GM18511 (cell line): ENCODE measurements around the gene NDUFA8.

Experiments used
- ATAC-seq: cut with Tn5 transposase; IDR thresholded peaks from one replicate; pipeline ENCODE4 v1.9.1; 2021; ENCODE audit warnings: mild to moderate bottlenecking, moderate library complexity; ENCODE audit not compliant: unreplicated experiment

NDUFA8 gene

GRCh38 chr9:122138560-122139268, 20.9 kb downstream of the NDUFA8 start:
- no peak for ATAC-seq

- ATAC-seq = no peak
Measured at GRCh38 chr9:122135529-122135859, 24.1 kb downstream of the NDUFA8 start.

- no peak for ATAC-seq
Measured at GRCh38 chr9:122134822-122135528, 24.6 kb downstream of the NDUFA8 start.

GRCh38 chr9:122133984-122134535, 25.5 kb downstream of the NDUFA8 start:
- no peak for ATAC-seq

- no peak for ATAC-seq
Measured at GRCh38 chr9:122133263-122133983, 26.2 kb downstream of the NDUFA8 start.

- no peak for ATAC-seq
Measured at GRCh38 chr9:122132539-122132938, 27.0 kb downstream of the NDUFA8 start.

- no peak for ATAC-seq
Measured at GRCh38 chr9:122131401-122132001, 28.1 kb downstream of the NDUFA8 start.

- ATAC-seq = no peak
Measured at GRCh38 chr9:122130837-122131236, 28.7 kb downstream of the NDUFA8 start.

- ATAC-seq = no peak
Measured at GRCh38 chr9:122129969-122130368, 29.6 kb downstream of the NDUFA8 start.

GRCh38 chr9:122128969-122129343, 30.6 kb downstream of the NDUFA8 start:
- ATAC-seq = no peak

- ATAC-seq = no peak
Measured at GRCh38 chr9:122128007-122128968, 31.3 kb downstream of the NDUFA8 start.

- ATAC-seq = no peak
Measured at GRCh38 chr9:122127396-122127798, 32.2 kb downstream of the NDUFA8 start.

GRCh38 chr9:122126331-122127261, 33.0 kb downstream of the NDUFA8 start:
- ATAC-seq = no peak

- no peak for ATAC-seq
Measured at GRCh38 chr9:122125509-122126330, 33.9 kb downstream of the NDUFA8 start.

GRCh38 chr9:122125158-122125508, 34.4 kb downstream of the NDUFA8 start:
- peak; percentile 75 for ATAC-seq

GRCh38 chr9:122124528-122124927, 35.1 kb downstream of the NDUFA8 start:
- no peak for ATAC-seq

GRCh38 chr9:122124048-122124447, 35.5 kb downstream of the NDUFA8 start:
- no peak for ATAC-seq

GRCh38 chr9:122122903-122123632, 36.5 kb downstream of the NDUFA8 start:
- ATAC-seq = no peak
